Measurements from ENCODE around the gene GRIP1.

Gene GRIP1

GRCh38 chr12:66664076-66664475 is 14.8 kb downstream of the GRIP1 start:
- TF ChIP-seq, protein P1, sequence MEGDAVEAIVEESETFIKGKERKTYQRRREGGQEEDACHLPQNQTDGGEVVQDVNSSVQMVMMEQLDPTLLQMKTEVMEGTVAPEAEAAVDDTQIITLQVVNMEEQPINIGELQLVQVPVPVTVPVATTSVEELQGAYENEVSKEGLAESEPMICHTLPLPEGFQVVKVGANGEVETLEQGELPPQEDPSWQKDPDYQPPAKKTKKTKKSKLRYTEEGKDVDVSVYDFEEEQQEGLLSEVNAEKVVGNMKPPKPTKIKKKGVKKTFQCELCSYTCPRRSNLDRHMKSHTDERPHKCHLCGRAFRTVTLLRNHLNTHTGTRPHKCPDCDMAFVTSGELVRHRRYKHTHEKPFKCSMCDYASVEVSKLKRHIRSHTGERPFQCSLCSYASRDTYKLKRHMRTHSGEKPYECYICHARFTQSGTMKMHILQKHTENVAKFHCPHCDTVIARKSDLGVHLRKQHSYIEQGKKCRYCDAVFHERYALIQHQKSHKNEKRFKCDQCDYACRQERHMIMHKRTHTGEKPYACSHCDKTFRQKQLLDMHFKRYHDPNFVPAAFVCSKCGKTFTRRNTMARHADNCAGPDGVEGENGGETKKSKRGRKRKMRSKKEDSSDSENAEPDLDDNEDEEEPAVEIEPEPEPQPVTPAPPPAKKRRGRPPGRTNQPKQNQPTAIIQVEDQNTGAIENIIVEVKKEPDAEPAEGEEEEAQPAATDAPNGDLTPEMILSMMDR (IDR thresholded peaks at IDR 0.05; ENCODE audit: insufficient read depth, missing control alignments) = no peak
- no peak for DNase-seq (ENCODE audit: insufficient read length, low spot score)
- no peak for FAIRE-seq

- TF ChIP-seq, protein P1 (IDR thresholded peaks at IDR 0.05; ENCODE audit: insufficient read depth, missing control alignments) = no peak
- FAIRE-seq (no peak), DNase-seq (ENCODE audit: insufficient read length, low spot score) (no peak)
These were observed 15.3 kb downstream of the GRIP1 start for GRCh38 chr12:66663611-66664010.

DNA sequence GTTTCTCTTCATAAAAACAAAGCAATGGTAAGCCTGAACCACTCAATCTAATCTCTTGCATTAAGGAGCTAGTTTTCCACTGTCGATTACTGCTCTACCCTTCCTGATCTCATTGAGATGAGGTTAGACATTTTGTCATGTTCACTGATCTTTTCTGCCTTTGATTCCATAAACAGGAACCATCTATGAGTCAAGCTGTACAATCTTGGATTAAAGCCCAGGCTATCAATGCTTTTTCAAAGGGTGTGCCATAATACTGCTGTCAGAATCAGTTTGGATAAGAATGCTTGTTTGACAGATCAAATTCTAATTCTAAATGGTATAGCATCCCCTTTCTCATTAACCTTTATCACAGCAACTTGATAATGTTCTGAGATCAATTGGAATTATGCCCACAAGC is 16.1 kb downstream of the GRIP1 start:
- no peak for FAIRE-seq
- TF ChIP-seq, protein P1 (IDR thresholded peaks at IDR 0.05; ENCODE audit: insufficient read depth, missing control alignments) = no peak
- no peak for DNase-seq (ENCODE audit: insufficient read length, low spot score)

DNA sequence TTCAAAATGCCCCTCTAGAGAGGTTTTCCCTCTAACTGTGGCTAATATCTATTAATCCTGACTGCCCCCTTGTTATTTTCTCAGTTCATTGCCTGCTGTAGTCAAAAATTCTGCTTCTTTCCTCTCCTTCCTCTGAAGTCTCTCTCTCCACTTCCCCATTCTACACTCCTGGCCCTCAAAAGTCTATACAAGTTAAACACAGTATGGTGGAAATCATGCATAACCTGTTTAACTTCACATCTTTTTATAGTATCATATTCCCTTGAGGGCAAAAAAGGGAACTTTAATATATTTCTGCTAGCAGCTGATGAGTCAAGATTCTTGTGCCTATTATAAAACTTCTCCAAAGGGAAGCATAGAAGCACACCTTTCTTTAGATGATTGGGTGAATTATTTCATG is 16.7 kb downstream of the GRIP1 start:
- DNase-seq (ENCODE audit: insufficient read length, low spot score) (no peak), FAIRE-seq (no peak)
- TF ChIP-seq, protein P1 (IDR thresholded peaks at IDR 0.05; ENCODE audit: insufficient read depth, missing control alignments) = no peak

GRCh38 chr12:66661357-66661756 is 17.5 kb downstream of the GRIP1 start:
- DNase-seq (ENCODE audit: insufficient read length, low spot score) (no peak), FAIRE-seq (peak; percentile 25)
- TF ChIP-seq, protein P1 (IDR thresholded peaks at IDR 0.05; ENCODE audit: insufficient read depth, missing control alignments) = no peak

DNA sequence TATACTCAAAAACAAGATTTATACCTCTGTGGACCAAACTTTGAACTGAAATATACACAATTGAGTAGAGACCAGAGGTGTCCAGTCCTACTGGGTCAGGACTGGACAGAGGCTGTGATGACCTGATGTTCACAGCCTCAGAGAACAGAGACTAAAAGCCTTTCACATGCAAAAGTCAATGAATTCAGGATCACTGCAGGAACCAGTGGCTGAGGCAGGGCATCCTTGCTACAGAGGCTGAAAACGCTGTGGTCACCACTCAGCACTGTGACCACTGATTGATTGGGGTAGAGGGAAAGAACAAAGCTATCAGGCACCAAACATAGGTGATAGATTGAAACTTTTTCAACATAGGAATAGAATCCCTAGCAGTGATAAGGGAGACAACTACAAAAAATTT is 25.1 kb downstream of the GRIP1 start:
- FAIRE-seq (no peak), DNase-seq (ENCODE audit: insufficient read length, low spot score) (no peak)
- TF ChIP-seq, protein P1 (IDR thresholded peaks at IDR 0.05; ENCODE audit: insufficient read depth, missing control alignments) = no peak

DNA sequence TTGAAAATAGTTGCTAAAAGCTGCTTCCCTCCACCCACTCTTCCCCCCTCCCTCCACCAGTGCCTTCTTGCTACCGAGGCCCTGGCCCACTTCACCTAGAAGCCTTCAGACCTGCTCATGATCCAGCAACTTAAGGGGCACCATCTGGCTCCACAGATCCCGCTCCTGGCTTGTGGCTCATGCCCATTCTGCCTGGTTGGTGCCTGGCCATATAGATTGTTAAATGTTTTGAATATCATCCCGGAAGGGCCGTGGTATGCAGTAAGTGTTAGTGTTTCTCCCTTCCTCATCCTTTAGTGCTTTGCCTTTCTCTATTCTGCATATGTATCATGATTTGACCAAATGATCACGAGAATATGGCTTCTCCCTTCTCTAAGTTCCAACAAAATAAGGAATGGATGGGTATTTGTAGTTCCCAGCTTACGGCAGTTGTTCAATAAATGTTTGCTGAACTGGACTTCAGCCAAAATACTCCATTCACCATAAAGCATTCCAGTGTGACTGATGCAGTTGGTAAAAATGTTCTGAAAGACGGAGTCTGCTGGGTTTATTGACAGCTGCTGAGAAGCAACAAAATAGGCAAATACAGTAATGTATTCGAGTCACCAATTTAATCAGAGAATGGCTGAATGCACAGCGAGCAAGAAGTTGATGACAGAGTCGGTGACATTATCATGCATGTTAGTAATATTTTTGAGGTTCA is 30.7 kb downstream of the GRIP1 start:
- TF ChIP-seq, protein P1 (IDR thresholded peaks at IDR 0.05; ENCODE audit: insufficient read depth, missing control alignments) = no peak
- DNase-seq (ENCODE audit: insufficient read length, low spot score) (no peak), FAIRE-seq (no peak)

Measured in D721Med (cell line).